Mucosa of descending colon (tissue), 3 donors: ENCODE data around the gene DMPK. TPM values are rescaled to one million over a fixed set of nuclear protein-coding genes. Genes with fewer than 3 reads are reported as not detected.

ENCODE experiments used
- ATAC-seq: fragments of 200-7000 bp; cut with Tn5 transposase; one replicate; pipeline ENCODE4 v1.9.1; 2020; ENCODE audit warnings: mild to moderate bottlenecking, moderate library complexity
- DNase-seq, 3 donors: peaks; one replicate each; pipeline ENCODE4 v3.0.0-alpha.2; 2020
- H3K36me3 ChIP-seq: fragments of 200-600 bp; one replicate; pipeline ENCODE4 v1.8.0; 2021; ENCODE audit warnings: low read depth, mild to moderate bottlenecking
- H3K4me1 ChIP-seq: fragments of 200-600 bp; one replicate; pipeline ENCODE4 v1.8.0; 2021; ENCODE audit warnings: low read depth, mild to moderate bottlenecking
- H3K4me3 ChIP-seq: fragments of 200-600 bp; one replicate; pipeline ENCODE4 v1.8.0; 2021; ENCODE audit warnings: mild to moderate bottlenecking
- H3K9me3 ChIP-seq: fragments of 200-600 bp; one replicate; pipeline ENCODE4 v1.8.0; 2021; ENCODE audit warnings: mild to moderate bottlenecking
- CTCF ChIP-seq: fragments of 200-600 bp; IDR thresholded peaks from one replicate; pipeline ENCODE4 v1.8.0; 2022; ENCODE audit warnings: antibody characterized with exemption, mild to moderate bottlenecking
- intact Hi-C, 2 donors: fragments of 100-400 bp; cut with DNase I in 1 of 2; cut with micrococcal nuclease in 1 of 2; formaldehyde crosslinking; loops; one replicate each; pipeline versions ENCODE4 v1.11.0 to v1.11.1; 2022; cut with DNase I, micrococcal nuclease
- total RNA-seq, 3 donors: library from RNA; stranded (reverse); fragmentation: NEBNext Ultra II Directional in 2 of 3; extraction: Animal tissue kit (Norgen Biotek cat#: 25700) in 2 of 3; gene quantifications; one replicate each; pipeline versions ENCODE4 v1.2.1 to v1.2.4, GENCODE V29; 2021 to 2023
- donor health status: DM: no; HTN: no; CAD: no; lungs with moderate emphysema.
- donor health status: DM: no; HTN: no; CAD: no.
- donor health status: DM: no; HTN: yes; CAD: no.

Gene DMPK
- total RNA-seq, 3 donors from 2014 or later = 23.9 to 123 (median 33.9) TPM

- peak; percentile 67 for TF ChIP-seq CTCF
- intact Hi-C loops = no loop called here
- DNase-seq = peak; percentile 94 to 99 (median 99)
- H3K4me1 ChIP-seq = peaks cover 18% of the 10 kb centered on the region
- no peaks in the 10 kb centered on the region for H3K9me3 ChIP-seq
- peak; percentile 93 for ATAC-seq
- no peak overlapping the region for H3K4me3 ChIP-seq
- H3K36me3 ChIP-seq = no peaks in the 10 kb centered on the region
Measured at GRCh38 chr19:45779231-45780145, 2.8 kb downstream of the DMPK start.

- intact Hi-C loops = no loop called here
- H3K36me3 ChIP-seq = no peaks in the 10 kb centered on the region
- DNase-seq (no peak), ATAC-seq (no peak)
- H3K4me3 ChIP-seq = no peak overlapping the region
- no peak for TF ChIP-seq CTCF
- H3K9me3 ChIP-seq = no peaks in the 10 kb centered on the region
- peaks cover 18% of the 10 kb centered on the region for H3K4me1 ChIP-seq
Measured at GRCh38 chr19:45778010-45778661, 4.2 kb downstream of the DMPK start.

- DNase-seq = no peak
- Histone ChIP-seq H3K36me3 (no peaks in the 10 kb centered on the region), H3K9me3 (no peaks in the 10 kb centered on the region), H3K4me3 (no peak overlapping the region), H3K4me1 (peaks cover 18% of the 10 kb centered on the region)
- intact Hi-C loops = no loop called here
- ATAC-seq = no peak
- no peak for TF ChIP-seq CTCF
Measured at GRCh38 chr19:45777395-45777961, 4.8 kb downstream of the DMPK start.

- no peak for ATAC-seq
- TF ChIP-seq CTCF = no peak
- intact Hi-C loops = no loop called here
Measured at GRCh38 chr19:45774765-45775164, 7.5 kb downstream of the DMPK start.

GRCh38 chr19:45773384-45773783, 8.9 kb downstream of the DMPK start:
- H3K36me3 ChIP-seq = no peaks in the 10 kb centered on the region
- H3K9me3 ChIP-seq = no peaks in the 10 kb centered on the region
- H3K4me3 ChIP-seq = no peak overlapping the region
- no peak for DNase-seq
- peaks cover 7% of the 10 kb centered on the region for H3K4me1 ChIP-seq
- intact Hi-C loops = no loop called here
- no peak for TF ChIP-seq CTCF
- no peak for ATAC-seq

More at GRCh38 chr19:45774765-45775164, 7.5 kb downstream of the DMPK start:
- no peak overlapping the region for H3K4me3 ChIP-seq
- H3K36me3 ChIP-seq = no peaks in the 10 kb centered on the region
- H3K9me3 ChIP-seq = no peaks in the 10 kb centered on the region
- H3K4me1 ChIP-seq = peaks cover 12% of the 10 kb centered on the region
- peak in 2 of 3 donors; percentile 59 to 73 for DNase-seq
